CD4-positive, alpha-beta T cell treated with Interleukin-17A for 1 hour (primary cell): ENCODE data around the gene SUPT4H1.
A peak's percentile ranks its signal among the peaks of the same experiment; 100 is the strongest.

Experiments used
- DNase-seq: peaks from one replicate; pipeline ENCODE4 v3.0.0-alpha.2; 2020

Gene SUPT4H1

DNA sequence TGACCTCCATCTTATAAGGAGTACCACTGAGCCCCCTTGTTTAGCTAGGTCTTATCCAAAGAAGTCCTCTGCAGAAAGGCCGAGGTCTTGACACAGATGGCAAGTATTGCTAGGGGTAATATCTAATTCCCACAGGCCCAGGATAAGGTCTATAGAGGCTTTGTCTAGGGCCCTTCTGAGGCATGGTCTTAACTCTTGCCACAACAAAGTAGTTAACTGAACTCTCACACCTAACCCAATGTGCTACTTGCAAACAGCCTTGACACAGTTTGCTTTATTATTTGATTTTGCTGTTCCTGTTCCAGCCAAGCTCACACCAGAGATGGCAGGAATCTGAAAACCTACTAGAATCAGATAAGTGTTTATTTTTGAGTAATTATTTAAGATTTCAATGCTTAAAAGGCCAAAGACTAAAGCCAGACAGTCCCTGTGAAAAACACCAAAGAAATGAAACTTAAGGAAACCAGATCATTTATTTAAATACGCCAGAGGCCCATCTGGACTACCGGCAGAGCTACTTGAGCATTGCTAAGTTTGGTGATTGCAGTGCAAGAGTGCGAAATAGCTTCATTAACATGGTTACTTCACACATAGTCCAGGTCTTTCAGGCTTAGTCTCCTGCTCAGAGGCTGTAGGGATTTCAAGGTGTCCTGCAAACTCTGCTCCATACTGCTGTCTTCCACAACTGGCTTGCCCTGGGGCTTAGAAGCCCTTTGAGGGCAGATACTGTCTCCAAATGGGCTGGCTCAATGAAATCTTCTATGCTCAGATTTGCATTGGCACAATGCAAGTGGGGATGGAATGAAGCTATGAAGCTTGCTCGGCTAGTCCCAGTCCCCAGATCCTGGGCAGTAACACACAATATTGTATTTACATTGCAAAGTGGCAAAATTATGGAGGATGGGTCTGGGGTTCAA lies 28.5 kb upstream of the SUPT4H1 start:
- DNase-seq, result no peak

DNA sequence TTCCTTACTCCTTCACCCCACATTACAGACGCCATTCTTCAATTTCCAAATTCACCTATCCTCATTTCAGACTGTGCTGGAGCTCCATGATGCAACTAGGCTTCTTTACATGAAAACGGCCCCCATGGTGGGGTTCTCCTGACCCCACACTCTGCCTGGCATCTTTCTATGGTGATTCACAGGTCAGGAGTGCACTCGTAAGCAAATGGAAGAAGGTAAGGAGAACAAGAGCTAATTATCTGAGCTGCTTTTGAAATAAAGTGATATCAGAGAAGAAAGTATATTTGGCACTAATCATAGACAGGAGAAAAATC lies 27.5 kb upstream of the SUPT4H1 start:
- no peak for DNase-seq

DNA sequence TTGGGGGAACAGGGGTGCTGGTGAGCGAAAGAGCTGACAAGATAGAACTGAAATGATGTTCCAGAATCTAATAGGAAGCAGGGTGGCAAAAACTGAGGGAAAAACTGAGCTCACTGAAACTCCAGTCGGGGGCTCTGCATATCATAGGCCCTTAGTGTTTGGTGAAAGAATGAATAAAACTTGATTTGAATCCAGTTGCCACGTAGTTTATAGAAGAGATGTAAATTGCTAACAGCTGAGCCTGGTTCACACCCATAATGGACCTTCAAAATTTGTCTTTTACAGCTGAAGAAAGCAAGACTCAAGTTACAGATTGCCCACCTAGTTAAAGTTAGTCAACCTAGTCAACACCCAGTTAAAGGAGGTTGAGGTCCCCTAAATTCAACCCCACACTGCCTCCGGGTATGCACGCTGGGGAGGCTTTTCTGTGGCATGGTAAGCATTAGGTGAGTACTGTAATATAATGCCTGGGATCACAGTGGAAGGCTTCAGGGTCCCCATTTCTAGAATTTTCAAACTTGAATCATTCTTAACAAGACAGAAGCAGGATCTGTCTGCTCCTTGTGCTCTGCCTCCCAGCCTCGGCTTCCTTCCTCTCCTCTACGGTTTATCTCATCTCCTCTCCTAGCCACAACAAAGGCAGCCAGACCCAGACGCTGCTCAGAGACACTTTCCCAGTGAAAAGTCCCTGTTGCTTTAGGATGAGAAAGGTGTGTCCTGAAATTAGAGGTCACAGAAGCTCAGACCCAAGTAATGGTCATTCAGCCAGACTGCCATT lies 26.9 kb upstream of the SUPT4H1 start:
- peak; percentile 30 for DNase-seq

DNA sequence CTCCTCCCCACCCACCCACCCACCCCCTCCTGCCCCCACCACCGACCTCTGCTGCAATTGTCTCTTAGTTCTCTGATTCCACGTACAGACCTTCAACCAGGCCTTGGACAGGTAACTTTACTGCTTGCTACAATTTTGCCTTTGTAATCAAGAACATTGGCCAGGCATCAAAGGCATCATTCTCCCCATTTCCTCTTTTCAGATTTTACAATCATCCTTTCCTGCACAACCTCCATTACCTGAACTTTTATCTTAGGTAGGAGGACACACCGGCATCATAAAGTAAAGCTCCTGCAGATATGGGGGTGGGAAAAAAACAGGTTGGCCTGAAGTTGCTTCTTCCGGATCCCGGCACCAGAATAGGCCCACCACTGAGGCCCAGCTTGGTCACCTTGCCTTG lies 25.7 kb upstream of the SUPT4H1 start:
- DNase-seq, result no peak

DNA sequence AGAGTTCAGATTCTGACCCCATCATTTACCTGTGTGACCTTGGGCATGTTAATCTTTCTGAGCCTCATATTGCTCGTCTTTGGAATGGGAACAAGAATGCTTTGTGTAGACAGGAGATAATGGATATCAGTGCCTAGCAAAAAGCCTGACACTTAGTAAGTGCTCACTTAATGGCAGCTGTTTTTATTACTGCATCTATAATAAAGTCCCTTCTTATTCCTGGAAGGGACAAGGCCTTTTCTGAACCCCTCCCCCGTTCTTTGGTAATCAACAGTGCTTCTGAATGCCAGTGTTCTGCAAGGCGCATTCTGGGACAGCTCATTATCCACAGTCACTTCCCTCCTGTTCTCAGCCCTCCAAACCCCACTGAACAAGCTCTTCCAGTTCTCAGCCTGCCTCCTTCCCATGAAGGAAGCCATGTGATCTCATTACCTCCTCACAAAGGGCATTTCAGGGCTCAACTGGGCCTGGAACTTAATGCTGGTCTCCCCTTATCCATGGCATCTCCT lies 25.1 kb upstream of the SUPT4H1 start:
- no peak for DNase-seq

DNA sequence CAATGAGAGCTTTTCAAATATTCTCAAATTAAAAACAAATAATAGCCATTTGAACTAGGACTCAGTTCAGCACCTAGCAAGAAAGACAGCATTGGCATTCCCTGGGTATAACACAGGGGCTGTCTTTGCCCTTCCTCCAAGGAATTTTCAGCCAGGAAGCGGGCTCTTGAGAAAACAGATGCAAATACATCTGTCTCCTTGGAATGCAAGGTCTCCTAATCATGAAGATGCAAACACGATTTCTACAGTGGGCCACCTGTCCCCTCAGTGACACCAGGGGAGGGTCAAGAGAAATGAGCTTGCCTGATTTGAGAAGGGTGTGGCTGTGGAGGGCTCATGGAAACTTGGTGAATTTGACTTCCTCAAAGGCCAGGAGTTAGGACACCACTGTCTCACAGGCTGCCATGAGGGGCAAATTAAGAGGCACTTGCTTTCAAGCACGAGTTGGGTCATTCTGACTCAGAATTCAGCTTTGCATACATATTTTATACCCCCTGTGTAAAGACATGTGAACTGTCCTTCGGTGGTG lies 24.5 kb upstream of the SUPT4H1 start:
- DNase-seq, result no peak

DNA sequence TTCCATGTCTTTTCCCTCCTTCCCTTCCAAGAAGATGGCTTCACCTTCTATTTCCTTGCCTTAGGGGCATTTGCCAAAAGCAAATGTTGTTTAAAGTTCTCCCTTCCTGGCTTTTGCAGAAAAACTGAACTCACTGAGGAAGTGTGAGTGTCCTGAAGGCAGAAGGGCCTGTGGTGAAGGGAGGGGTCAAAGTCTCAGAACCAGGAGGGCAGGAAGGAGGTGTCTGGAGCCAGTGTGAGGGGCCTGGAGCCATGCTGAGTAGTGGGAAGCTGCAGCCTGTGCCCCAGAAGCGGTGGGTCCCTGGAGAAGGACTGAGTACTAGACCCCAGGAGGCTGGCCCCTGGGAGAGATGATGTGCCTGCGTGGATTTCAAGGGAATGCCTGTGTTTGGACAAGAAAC lies 23.8 kb upstream of the SUPT4H1 start:
- no peak for DNase-seq

DNA sequence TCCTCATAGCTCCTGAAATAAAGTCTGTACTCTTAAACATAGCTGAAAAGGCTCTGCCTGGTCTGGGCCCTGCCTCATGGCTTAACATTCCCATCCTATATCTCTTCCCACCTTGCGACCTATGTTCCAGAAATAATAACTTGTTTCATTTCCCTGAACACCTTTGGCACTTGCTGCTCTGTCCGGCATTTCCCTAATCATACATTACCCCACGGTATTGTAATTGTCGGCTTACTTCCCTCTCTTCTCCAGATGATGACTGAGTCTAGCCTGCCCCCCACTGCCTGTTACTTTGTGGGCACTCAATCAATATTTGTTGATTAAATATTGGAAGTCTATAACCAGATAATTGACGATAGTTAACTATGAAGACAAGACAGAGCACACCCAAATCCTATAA lies 23.3 kb upstream of the SUPT4H1 start:
- no peak for DNase-seq

DNA sequence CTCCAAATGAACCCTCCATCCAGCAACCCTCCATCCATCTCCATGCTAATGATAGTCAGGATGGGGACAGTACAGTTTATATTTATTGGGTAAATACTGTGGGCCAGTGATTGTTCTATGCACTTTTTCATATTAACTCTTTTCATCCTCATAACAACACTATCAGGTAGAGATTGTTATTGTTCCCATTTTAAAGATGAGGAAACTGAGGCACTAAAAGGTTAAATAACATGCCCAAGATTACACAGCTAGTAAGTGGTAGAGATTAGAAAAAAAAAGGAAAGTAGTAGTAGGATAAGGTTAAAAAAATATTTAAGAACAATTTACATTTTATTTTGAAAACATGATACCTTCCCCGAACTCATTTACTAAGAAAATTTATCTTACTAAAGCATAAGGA lies 21.9 kb upstream of the SUPT4H1 start:
- no peak for DNase-seq

DNA sequence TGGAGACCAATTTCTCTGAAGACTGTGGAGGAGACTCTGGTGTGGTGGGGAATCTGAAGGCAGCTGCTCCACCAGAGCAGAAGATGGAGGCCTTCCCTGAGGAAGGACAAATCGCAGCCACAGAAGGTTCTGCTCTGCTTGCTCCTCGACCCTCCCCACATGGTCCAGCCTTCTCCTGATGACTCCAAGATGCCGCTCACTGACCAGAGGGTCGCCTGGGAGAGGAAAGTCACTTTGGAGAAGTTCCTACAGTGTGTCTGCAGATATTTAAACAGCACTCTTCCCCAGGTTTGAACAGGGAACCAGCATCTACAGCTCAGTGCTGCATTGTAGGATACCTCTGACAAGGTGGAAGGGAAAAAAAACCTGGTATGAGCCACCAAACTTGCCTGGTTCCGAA lies 21.0 kb upstream of the SUPT4H1 start:
- DNase-seq, result no peak

DNA sequence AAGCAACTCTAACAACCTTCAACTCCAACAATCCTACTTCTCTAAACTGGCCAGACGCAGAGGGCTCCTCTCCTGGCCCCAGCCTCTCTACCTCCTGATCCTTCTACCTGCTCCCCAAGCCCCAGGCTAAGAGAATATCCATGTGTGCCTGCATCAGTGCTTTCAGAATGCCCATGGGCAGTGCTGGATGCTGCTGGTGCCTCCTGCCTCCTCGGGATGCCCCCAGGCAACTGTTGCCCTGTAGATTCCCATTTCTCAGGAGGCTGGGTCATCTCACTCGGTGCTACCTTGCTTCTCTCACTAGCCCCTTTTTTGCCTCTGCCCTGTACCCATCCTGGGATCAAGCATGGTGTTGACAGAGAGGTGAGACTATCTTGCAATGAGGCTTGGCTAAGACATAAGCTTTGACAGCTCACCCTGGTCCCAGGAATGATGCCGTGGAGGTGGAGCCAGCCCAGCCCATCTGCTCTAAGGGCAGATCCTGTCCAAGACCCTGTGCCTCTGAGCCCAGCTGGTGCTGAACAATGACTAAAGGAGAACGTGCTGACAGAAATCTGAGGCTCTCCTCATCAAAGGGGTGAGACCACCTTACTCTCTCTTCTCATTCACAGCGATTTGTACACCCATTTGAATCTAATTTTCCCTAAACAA lies 19.4 kb upstream of the SUPT4H1 start:
- no peak for DNase-seq

DNA sequence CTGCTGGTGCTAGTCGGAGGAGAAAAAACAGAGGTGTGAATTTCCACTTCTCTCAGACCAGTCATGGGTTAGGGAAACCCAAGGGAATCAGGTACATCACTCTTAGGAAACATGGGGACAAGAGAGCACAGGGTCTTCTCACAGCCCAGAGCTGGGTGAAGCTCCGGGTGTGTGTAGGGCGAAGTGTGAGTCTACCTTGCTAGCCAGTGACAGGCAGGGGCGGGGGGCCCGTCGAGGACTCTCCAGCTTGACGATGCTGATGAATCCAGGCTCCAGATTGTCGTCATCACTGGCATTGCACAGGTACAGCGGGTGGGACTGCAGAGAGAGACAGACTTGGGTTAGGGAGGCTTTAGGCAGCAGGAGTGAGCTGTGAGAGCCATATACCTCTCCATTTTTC lies 18.7 kb upstream of the SUPT4H1 start:
- no peak for DNase-seq

DNA sequence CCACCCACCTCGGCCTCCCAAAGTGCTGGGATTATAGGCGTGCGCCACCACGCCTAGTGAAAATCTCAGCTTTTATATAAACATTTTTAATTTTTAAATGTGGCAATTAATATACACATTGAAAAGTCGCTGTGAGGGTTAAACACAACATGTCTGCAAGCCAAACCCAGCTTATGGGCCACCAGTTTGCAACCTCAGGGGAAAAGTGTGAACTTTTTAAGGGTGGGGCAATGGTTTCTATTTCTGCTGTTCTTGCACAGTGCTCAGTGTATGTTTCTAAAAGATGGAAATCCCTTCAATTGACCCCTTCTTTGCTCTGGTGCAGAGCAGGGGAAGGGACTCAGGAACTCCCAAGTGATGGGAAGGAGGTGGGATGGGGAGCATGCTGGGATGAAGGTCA lies 18.3 kb upstream of the SUPT4H1 start:
- DNase-seq, result peak; percentile 16

DNA sequence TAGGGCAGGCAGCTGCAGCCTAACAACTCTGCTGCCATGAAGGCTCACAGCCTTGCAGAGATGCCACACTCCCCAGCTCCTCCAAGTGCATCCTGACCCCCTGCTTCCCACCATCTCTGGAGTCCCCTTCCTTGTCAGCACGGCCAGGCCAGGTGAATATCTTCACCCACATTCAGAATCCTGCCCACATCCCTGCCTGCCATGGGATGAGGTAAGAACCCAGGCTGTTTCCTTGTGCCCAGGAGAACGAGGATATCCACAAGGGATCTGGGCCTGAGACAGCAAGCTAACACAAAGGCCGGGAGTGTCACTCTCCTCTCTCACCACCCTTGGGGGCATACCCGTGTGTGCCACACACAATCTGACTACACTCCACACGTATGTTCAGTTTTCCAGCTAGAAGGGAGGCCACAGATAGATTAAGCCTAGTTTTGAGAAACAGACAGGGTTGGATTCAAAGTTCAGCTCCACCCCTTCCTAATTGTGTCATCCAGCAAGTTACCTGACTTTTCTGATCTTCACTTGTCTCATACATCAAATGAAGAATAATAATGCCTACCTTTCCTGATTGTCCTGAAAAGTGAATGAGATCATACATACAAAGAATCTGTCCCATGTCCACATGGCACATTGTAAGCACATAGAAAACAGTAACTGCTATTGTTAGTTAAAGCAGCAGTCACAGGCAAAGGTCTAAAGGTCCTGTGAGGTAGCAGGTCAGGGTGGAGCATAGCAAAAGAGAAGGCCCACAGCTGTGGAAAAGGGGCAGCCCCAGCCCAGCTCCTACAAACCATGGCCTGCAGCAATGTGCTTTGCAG lies 17.4 kb upstream of the SUPT4H1 start:
- DNase-seq, result no peak

DNA sequence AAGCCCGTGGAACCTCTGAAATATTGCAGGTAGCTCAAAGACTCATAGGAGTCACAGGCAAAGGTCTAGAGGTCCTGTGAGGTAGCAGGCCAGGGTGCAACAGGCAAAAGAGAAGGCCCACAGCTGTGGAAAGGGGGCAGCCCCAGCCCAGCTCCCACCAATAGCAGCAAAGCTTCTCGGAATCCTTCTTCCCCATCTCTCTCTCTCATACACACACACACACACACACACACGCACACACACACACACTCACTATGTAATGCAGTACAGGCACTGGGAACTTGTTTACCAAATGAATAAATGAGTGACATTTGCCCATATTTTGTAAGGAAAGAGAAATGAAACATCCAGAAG lies 16.8 kb upstream of the SUPT4H1 start:
- no peak for DNase-seq

DNA sequence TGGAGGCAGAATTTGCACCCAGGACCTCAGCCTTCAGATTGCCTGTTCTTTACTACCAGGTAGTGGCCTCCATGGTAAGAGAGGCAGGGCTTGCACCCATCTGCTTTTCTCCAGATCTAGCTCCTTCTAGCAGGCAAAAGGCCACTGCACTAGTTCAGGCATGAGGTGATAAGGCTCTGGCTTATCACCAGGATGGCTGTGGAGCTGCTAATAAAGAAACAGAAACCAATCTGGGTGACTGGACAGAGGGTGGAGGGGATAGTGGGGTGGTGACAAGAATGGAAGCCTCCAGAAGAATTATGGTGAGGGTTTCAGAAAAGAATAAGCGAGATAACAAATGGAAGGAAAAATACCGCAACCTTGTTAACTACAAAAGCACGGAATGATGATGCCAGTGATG lies 15.5 kb upstream of the SUPT4H1 start:
- DNase-seq, result no peak

DNA sequence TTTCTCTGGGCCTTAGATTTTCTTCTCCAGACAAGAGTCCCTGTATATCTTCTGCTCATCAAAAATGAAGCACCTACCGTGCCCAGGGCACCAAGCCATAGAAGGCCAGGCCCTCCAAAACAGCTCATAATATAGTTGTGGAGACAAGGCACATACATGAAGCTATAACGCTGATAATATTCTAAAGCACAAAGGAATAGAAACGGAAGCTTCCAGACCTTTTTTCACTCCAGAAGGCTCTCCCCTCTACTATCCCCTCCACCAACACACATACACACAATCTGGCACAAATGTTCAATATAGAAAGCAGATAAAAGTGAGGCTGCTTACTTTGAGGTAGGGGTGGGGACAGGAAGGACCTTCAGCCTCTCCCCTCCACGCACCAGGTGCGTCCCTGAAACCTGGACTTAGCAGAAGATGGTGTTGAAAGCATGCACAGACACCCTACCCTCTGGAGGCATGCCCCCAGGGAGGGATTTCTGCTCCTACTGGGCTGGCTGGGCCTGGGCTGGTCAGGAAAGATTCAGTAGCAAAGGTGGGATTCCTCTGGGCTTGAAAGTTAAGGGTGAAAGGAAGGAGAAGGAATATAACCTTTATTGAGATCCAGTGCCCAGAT lies 14.1 kb upstream of the SUPT4H1 start:
- DNase-seq, result no peak

DNA sequence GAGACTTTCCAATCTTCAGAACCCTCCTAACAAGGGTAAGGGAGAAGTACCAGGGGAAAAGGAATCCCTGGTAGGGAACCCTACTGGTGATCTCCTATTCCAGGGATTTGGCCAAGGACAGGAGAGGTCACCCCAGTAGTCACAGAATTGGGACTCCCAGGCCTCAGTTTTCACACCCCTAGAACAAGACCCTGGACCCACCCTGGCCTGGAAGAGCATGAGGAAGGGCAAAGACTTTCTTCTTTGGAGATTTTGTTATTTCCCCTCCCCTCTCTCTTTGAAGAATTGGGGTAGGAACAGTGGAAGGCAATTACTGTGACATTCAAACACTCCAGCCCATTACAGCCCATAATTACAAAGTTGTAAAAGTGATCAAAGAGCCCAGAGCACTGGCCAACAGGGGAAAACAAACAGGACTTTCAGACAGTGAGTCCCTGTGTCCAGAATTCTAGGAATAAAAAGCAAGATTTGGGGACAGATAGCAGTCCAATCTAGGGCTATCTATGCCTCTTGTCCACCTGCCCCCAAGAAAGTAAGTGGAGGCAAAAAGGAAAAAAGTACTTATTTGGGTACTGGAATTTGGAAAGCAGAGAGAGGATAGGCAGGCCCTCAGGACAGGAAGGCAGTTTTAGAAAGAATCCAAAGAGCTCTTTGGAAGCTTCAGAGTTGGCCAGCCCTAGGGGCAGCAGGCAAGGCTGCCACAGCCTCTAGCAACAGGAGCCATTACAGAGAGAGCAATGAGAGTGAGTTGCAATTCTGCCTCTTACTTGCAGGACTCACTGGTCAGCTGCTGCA lies 13.4 kb upstream of the SUPT4H1 start:
- DNase-seq, result no peak

DNA sequence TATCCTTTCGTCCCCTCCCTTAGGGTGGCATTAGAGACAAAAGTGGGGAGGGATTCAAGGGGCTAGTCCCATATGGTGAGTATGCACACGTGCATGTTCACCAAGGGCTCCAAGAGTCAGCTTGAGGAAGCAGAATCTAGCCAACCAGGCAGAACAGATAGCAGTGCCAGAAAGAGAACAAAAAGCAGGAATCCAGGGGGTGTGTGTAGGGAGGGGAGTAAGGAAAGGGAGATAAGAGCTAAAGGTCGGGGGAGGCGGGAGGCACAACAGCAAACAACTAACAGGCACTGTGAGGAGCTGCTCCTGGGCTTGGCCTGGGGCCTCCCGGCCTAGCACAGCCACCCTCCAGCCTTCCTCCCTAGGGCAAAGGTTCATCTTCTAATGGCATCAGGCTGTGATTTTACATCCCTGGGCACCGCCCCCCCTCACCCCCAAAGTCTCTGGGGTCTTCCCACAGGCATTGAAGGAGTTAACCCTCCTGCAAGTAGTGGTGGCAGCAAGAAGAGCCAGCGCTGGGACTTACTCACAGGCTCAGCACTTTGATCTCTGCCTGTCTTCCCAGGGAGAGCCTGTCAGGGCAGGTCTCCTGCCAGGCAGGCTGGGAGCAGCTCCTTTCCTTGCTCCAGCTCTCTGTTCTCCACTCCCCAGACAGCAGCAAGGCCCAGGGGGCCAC lies 12.4 kb upstream of the SUPT4H1 start:
- DNase-seq, result no peak

DNA sequence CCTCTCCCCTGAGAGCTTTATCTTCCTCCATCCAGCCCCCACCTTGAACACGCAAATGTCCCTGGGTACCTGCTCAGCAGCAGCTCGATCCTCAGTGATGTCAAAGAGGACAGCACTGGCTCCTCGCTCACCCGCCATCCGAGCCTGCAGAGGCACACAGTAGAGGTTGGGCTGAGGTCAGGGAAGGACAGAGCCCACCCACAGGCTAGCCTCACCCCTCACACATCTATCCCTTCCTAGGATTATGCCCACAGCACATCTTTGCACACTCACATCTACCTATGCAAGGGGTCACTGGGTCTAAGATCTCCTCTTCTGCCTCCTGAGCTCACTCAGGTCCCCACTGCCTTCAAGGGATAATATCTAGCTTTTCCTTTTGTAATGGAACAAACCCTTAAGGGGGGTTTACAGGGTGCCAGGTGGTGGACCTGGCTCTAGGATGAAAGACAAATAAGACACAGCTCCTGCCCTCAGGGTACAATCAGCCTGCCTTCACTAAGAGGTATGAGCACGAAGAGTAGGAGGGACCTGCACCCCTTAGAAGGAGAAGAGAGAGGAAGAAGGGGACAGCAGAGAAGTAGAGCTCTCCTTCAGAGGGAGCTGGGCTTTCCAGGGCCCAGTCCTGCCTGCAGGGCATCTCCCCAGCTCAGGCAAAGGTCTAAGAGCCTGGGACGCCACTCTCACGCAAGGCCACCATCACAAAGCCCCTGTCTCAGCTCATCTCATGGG lies 11.6 kb upstream of the SUPT4H1 start:
- no peak for DNase-seq
